HTR-8/SVneo (cell line): ENCODE measurements around the gene DOK7.
"Not testable (repeated sequence)": the region's sequence is repeated elsewhere in the genome, so short reads cannot be mapped to it uniquely, and the experiment has no call there.

ENCODE experiments used
- DNase-seq: peaks from one replicate; pipeline ENCODE4 v3.0.0; 2011; ENCODE audit warnings: low spot score, mixed read lengths; ENCODE audit not compliant: insufficient read length
- FAIRE-seq: peaks from 2 replicates; lab custom pipeline; 2011; peaks lifted over from hg19 to GRCh38; lab: Jason Lieb, UNC

Gene DOK7

GRCh38 chr4:3458371-3458770 is 4.7 kb upstream of the DOK7 start:
- DNase-seq (no peak), FAIRE-seq (no peak)

DNA sequence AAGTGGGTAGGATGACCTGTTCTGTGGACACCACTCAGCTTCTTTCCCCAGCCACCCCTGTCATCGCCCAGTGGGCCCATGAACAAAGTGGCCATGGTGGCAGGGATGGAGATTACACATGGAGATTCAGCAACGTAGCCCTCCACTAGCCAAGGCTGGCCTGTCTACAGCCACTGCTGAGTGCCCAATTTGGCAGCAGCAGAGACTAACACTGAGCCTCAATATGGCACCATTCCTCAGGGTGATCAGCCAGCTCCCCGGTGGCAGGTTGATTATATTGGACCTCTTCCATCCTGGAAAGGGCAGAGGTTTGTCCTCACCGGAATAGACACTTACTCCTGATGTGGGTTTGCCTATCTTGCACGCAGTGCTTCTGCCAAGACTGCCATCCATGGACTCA is 4.0 kb upstream of the DOK7 start:
- FAIRE-seq, result peak; percentile 20
- DNase-seq, result not testable (repeated sequence)

GRCh38 chr4:3460926-3461325 is 2.2 kb upstream of the DOK7 start:
- FAIRE-seq (no peak), DNase-seq (no peak)

- DNase-seq (no peak), FAIRE-seq (no peak)
Measured at GRCh38 chr4:3461515-3462291, 1.4 kb upstream of the DOK7 start.

DNA sequence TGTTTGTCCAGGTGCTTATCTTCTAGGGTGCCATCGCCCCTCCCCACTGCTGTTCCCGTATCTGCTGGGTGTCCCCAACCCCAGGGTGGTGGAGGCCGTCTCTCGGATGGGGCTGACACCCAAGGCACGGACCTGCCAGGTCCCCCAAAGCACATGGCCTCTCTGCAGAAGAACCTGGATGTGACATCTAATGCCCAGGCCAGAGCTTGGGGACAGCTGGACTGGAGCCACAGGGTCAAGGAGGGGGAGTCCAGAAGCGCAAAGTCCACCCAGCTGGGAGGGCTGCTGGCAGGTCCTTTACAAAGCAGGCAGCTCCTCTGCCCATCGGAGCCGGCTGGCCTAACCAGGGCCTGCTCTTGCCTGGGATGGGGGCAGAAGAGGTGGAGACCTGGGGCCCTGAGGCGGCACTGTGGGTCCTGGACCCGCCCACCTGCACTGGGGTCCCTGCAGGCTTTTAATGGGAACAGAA is 751 bp upstream of the DOK7 start:
- DNase-seq (no peak), FAIRE-seq (no peak)

DNA sequence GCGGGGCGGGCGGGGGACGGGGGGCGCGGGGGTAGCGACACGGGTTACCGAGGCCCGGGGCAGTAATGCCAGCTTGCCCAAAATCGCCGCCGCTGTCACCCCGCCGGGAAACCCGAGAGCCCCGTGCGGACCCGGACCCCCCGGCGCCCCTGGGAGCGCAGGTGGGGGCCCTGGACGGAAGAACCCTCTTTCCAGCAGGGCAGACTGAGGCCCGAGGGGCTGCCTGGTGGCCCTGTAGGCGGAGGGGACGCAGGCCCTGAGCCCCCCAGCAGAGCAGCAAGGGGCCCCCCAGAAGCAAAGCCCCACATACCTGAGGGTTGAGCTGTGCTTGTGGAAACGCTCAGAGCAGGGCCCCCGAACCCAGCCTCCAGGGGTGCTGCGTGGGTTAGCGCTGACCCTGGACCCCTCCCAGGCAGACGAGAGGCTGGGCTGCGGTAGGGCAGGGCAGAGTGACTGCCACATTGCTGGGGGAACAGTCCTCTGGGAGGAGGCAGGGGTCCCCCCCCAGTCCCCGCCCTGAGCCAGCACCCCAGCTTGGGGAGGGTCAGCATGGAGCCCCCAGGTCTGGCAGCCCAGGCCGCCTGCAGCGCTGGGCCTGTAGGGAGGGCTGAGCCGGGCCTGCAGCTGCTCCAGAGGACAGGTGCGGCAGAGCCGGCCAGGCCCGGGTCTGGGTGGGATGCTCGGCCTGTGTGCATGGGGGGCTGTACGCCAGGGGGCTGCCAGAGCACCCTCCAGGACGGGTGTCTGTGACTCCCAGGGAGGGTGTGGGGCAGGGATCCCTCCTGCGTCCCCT is 646 bp downstream of the DOK7 start:
- FAIRE-seq, result no peak

GRCh38 chr4:3464349-3464905 is 1.3 kb downstream of the DOK7 start:
- DNase-seq, result no peak
- no peak for FAIRE-seq

More for the DNA sequence above, 646 bp downstream of the DOK7 start:
- DNase-seq, result no peak

DNA sequence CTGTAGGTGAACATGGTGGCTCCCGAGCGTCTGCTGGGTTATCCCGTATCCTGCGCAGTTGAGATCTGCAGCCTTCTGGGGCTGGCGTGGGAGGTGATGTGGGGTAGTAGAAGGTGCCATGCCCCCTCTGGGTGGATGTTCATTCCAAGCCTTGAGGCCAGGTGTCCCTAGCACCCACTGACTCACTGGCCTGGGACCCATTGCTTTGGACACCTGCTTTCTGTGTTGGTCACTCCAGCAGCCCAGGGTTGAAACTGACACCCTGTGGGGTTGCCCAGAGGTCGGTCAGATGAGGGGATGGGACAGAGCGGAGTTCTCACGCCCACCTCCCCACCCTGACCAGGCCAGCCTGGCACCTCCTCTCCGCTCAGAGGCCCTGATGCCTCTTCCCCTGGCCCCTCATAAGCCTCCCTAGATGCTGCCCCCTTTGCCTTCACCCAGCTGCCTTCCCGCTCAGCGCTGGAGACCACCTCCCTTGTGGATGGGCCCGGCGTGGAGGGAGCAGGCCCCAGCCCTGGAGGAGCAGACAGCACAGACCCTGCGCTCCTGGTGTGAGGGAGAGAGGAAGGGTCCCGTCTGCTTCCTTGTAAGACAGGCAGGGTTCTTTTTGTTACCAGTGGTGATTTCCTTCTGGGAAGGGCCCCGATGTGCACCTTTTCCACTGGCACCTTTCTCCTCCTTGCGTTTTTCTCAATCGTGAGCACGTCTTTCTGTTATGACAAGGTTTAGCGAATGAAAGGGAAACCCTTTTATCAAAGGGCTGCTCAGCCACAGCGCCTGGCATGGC is 2.0 kb downstream of the DOK7 start:
- FAIRE-seq (no peak), DNase-seq (no peak)

DNA sequence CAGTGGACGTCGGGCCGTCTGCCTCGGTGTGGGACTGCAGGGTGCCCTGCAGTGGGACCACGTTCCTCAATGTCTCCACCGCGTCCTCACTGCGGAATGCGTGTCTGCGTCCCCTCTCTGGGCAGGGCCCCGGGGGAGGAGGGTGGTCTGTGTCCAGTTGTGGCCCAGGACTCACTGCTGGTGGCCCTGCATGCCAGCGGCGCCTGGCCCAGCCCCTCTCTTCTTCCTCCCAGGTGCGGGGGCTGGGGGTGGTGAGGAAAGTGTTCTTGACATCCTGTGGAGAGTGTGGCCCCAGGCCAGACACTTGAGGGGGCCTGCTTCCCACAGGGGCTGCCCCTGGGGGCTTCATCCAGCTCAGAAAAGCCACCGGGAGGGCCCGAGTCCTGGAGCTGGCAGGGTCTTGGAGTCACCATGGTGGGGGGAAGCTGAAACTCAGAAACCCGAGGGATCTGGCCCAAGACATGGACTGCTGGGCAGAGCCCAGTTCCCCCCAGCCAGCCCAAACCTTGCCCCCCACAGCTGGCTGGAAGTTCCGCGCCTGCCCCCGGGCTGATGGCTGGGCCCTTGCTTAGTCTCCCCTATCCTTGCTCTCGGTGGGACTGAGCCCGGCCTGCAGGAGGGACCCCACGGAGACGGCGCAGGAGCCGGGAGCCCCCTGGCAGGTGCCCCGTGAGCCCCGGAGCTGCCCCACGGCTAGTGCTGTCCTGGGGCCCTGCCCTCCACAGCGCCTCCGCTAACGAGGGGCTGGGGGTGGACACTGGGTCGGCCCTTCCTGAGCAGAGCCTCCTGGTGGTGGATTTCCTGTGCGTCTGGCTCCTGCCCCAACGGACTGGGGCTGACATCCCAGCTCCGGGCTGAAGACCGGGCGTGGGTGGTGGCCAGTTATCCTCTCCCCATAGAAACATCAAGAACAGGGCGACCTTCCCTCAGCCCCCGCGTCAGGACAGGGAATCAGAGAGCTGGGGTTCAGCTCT is 2.9 kb downstream of the DOK7 start:
- FAIRE-seq (no peak), DNase-seq (no peak)

DNA sequence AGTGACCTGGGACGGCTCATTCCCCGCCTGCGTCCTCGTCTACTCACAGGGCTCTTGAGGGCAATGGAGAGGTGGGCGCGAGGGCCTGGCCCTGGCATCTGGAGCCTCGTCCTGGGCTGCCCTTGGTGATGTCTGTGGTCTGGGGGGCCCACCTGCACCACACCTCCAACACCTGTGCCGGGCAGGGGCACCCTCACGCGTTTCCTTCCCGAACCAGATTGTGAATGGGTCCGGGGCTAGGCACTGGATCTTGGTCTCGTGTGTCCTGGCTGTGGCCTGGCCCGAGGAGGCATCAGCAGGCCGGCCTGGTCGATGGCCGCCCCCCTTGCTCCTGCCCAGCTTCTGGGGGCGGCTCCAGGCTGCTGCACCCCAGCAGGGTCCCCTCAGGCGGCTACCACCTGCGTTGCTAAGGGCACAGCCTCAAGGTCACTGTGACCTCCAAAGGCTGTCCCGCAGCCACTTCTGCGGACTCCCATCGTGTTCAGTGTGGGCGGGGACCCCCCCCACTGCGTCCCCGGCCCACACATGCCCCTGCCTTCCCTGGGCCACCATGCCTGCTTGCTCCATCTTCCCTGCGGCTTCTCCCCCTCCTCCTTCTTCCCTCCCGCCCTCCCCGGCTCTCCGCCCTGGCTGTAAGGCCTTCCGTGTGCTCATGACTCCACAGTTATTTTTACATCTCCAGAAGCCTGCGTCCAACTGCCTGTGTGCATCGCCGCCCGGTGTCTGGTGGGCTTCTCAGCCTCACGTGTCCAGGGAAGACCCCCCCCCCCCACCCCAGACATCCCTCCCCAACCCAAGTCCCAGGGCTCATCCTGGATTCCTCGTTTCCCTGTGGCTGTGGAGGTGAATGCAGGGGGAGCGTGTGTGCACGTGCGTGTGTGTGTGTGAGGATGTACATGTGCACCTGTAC is 3.8 kb downstream of the DOK7 start:
- no peak for FAIRE-seq
- DNase-seq, result no peak

DNA sequence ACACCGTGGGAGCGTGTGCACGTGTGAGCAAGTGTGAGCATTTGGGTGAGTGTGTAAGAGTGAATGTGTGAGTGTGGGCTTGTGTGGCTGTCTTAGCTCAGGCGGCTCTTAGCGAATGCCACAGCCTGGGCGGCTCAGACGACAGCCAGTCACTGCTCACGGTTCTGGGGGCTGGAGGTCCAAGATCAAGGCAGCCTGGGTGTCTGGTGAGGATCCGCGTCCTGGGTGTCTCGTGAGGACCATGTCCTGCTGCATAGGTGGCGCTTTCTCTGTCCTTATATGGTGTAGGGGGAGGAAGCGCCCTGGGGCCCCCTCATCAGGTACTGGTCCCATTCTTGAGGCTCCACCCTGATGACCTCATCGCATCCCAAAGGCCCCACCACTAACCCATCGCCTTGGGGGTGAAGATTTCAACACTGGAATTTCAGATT is 4.5 kb downstream of the DOK7 start:
- DNase-seq, result no peak

DNA sequence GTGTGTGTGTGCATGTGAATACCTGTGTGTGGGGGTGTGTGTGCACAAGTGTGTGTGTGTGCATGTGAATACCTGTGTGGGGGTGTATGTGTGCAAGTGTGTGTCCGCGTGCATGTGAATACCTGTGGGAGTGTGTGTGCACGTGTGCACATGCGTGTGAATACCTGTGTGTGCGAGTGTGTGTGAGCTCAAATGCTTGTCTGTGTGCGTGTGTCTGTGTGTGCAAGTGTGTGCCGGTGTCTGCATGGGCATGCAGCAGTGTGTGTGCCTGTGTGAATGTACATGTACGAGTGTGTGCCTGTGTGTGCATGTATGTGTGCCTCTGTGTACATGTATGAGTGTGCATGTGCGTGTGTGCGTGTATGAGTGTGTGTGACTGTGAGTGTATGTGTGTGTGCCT is 5.0 kb downstream of the DOK7 start:
- DNase-seq (no peak), FAIRE-seq (peak; percentile 85)

More for the DNA sequence above, 4.5 kb downstream of the DOK7 start:
- no peak for FAIRE-seq

GRCh38 chr4:3468804-3469203 is 5.7 kb downstream of the DOK7 start:
- FAIRE-seq (peak; percentile 93), DNase-seq (no peak)

DNA sequence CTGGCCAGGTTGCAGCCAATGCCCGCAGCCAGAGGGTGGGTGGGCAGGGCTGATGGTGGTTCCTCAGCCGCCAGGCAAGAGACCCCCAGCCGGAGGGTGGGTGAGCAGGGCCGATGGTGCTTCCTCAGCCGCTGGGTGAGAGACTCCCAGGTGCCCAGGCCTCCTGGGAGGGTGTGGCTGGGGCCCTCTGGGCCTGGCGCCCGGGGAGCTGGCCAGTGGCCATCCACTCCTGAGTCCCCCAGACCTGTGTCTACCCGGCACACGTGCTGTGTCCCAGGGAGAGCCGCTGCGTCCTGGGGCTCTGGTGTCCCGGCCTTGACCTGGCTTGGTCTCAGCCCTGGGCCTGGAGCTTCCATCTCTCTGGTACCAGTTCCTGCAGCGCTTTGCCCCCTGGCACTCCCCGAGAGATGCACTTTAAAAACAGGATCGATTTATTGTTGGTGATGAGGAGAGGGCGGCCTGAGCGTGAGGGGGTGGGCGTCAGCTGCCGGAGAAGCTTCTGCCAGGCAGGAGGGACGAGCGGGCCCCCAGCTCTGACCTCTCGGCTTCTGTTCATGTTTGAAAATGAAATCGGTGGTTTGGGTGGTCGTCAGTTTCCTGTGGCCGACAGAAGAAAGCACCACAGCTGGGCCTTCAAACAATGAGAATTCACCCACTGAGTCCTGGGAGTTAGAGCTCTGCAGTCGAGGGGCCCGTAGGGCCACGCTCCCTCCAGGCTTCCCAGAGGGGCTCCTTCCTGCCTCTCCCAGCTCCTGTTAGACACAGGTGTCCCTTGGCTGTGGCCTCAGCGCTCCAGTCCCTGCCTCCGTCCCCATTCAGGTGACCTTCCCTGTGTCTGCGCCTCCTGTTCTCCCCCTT is 6.5 kb downstream of the DOK7 start:
- FAIRE-seq, result no peak
- no peak for DNase-seq

DNA sequence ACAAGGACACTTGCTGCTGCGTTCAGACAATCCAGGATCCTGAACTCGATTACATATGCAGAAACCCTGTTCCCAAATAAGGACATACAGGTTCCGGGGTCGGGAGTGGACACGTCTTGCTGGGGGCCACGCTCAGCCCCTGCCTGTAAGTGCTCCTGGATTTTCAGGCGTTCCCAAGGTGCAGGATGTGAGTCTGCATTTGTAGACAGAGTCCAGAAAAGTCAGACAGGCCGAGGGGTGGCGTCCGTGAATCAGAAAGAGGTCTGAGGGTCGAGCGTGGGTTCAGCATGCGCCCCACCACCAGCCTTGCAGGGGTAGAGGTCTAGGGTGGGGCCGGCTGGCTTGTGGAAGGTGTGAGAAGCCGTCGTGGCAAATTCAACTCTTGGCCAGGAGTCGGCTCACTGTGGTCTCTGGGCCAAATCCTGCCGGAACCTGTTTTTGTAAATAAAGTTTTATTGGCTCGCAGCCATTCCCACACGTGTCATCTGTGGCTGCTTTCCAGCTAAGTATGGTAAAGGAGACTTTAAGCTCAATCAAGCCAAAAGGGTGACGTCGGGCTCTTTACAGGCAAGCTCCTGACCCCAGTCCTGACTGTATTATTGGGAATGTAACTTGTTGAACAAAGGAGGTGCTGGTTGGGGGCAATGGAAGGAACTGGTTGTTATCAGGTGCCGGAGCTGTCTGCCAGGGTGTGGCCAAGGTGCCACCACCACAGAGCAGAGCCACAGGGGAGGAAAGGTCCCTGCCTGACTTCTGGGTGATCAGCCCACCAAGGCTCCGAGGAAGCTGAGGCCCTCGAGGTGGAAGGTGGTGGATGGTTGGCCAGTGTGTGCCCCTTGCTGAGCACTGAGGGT is 7.4 kb downstream of the DOK7 start:
- FAIRE-seq (no peak), DNase-seq (no peak)

DNA sequence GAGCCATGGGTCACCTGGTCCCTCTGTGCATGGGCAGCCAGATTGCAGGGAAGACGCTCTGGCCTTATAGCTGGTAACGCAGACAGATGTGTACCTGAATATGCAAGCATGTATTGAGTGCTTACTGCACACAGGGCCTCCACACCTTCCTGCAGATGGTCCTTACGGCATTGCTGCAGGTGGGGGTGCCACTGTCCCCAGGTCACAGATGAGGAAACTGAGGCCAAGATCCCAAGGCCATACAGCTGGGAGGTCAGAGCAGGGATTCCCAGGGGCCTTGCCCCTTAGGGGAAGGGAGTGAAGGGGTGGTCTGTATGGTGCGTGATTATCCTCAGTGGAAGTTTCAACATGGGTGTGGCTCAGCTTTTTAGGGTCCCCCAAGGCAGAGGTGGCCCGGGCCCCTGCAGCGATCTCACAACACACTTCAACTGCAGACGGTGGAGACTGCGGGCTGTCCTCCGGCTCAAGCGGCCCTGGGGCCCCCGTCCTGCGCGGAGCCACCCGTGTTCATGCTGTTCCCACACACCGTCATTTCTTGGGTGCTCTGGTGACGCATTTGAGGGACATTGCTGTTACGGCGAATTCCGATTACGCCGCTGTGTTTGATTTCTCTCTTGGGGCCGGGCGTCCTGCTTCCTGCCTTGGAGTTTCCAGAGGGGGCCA is 8.1 kb downstream of the DOK7 start:
- DNase-seq, result no peak
- FAIRE-seq, result no peak
